Stimulated activated CD4-positive, alpha-beta T cell treated with anti-CD3 and anti-CD28 coated beads, Interleukin-2, amount 100 ng/mL, for 48 hours (primary cell): ENCODE measurements around the gene ME3.
A peak's percentile ranks its signal among the peaks of the same experiment; 100 is the strongest.

Experiments used
- DNase-seq, 2 donors: peaks; one replicate each; pipeline ENCODE4 v3.0.0-alpha.2; 2020

Gene ME3

GRCh38 chr11:86692317-86692716 is 19.9 kb upstream of the ME3 start:
- no peak for DNase-seq

GRCh38 chr11:86688398-86689179 is 16.2 kb upstream of the ME3 start:
- DNase-seq, result no peak

- DNase-seq, result no peak
Observed at GRCh38 chr11:86687185-86687778, 14.9 kb upstream of the ME3 start.

- no peak for DNase-seq
Observed at GRCh38 chr11:86686531-86686930, 14.1 kb upstream of the ME3 start.

- no peak for DNase-seq
Observed at GRCh38 chr11:86681483-86681756, 9.0 kb upstream of the ME3 start.

- no peak for DNase-seq
Observed at GRCh38 chr11:86680716-86681482, 8.5 kb upstream of the ME3 start.

- DNase-seq, result no peak
Observed at GRCh38 chr11:86678823-86679222, 6.4 kb upstream of the ME3 start.

GRCh38 chr11:86678296-86678695 is 5.9 kb upstream of the ME3 start:
- no peak for DNase-seq

GRCh38 chr11:86676533-86677154 is 4.2 kb upstream of the ME3 start:
- DNase-seq, result no peak

- DNase-seq, result no peak
Observed at GRCh38 chr11:86676010-86676409, 3.6 kb upstream of the ME3 start.

- no peak for DNase-seq
Observed at GRCh38 chr11:86675017-86675416, 2.6 kb upstream of the ME3 start.

GRCh38 chr11:86673872-86674750 is 1.7 kb upstream of the ME3 start:
- DNase-seq, result no peak

- no peak for DNase-seq
Observed at GRCh38 chr11:86673055-86673843, 833 bp upstream of the ME3 start.

- peak in 1 of 2 donors; percentile 7 for DNase-seq
Observed at GRCh38 chr11:86671531-86672006, 847 bp downstream of the ME3 start.

- DNase-seq, result no peak
Observed at GRCh38 chr11:86670911-86671310, 1.5 kb downstream of the ME3 start.

GRCh38 chr11:86670181-86670580 is 2.2 kb downstream of the ME3 start:
- DNase-seq, result no peak

GRCh38 chr11:86669424-86669823 is 3.0 kb downstream of the ME3 start:
- no peak for DNase-seq

GRCh38 chr11:86668929-86669328 is 3.5 kb downstream of the ME3 start:
- no peak for DNase-seq

GRCh38 chr11:86666193-86666592 is 6.2 kb downstream of the ME3 start:
- DNase-seq, result no peak

- no peak for DNase-seq
Observed at GRCh38 chr11:86664930-86665329, 7.5 kb downstream of the ME3 start.

GRCh38 chr11:86663761-86664160 is 8.7 kb downstream of the ME3 start:
- DNase-seq, result no peak

- no peak for DNase-seq
Observed at GRCh38 chr11:86663291-86663690, 9.1 kb downstream of the ME3 start.
